GM19395 (cell line): Measurements from ENCODE around the gene PPM1M.

ENCODE experiments used
- ATAC-seq: cut with Tn5 transposase; IDR thresholded peaks from one replicate; pipeline ENCODE4 v1.9.1; 2021; ENCODE audit warnings: mild to moderate bottlenecking, moderate library complexity; ENCODE audit not compliant: unreplicated experiment

The PPM1M gene

GRCh38 chr3:52294320-52295150 is 49.0 kb downstream of the PPM1M start:
- ATAC-seq: no peak

- ATAC-seq: no peak
Measured at GRCh38 chr3:52295671-52296208, 50.2 kb downstream of the PPM1M start.

GRCh38 chr3:52297242-52298148 is 51.9 kb downstream of the PPM1M start:
- no peak for ATAC-seq

- no peak for ATAC-seq
Measured at GRCh38 chr3:52298149-52299098, 52.9 kb downstream of the PPM1M start.

- ATAC-seq: no peak
Measured at GRCh38 chr3:52299247-52299878, 53.8 kb downstream of the PPM1M start.
